Fibroblast of peridontal ligament (primary cell): ENCODE measurements around the gene ACAP3.

Experiments used
- DNase-seq: peaks from one replicate; pipeline ENCODE4 v3.0.0-alpha.2; 2010; ENCODE audit errors: extremely low read depth

ACAP3 gene

DNA sequence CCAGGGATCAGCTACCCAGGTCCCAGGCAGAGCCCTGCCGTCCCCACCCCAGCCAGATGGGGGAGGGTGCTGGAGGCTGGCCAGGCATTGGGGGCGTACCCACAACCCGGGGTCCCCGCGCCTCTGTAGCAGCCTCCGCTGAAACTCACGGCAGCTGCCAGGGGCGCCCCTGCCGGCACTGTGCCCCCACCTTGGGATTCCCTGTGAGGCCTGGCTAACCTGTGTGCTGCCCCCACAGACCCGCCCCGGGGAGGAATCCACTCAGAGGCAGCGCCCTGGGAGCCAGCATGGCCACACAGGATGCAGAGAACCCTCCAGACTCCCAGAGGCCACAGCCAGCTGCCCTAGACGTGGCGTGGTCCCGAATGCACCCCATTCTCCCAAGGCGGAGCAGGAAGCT is 37.7 kb upstream of the ACAP3 start:
- no peak for DNase-seq

DNA sequence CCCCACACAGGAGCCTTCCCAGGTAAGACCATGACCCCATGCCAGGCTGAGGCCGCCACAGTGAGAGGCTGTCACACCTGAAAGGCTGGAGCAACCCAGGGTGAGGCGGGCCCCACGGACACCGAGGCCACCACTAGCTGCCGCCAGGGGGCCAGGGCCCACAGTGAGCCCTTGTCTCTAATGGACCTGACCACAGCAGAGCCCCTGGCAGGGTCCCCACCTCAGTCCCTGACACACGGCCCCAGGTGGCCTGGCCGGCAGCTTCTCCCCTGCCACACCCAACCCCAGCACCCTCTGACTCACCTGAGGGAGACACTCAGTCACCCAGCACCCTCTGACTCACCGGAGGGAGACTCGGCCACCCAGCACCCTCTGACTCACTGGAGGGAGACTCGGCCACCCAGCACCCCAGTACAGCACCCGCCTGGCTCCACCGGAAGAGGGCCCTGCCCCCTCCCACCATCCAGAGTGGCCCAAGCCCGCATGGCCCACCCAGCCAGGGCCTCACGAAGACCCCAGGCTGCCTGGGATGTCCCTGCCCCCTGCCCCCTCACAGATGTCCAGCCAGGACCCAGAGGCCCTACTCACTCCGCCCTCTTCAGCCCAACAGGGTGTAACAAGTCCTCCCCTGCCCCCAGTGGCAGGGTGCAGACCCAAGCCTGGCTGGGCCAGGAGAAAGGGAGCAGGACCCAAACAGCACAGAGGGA is 37.1 kb upstream of the ACAP3 start:
- DNase-seq = no peak

DNA sequence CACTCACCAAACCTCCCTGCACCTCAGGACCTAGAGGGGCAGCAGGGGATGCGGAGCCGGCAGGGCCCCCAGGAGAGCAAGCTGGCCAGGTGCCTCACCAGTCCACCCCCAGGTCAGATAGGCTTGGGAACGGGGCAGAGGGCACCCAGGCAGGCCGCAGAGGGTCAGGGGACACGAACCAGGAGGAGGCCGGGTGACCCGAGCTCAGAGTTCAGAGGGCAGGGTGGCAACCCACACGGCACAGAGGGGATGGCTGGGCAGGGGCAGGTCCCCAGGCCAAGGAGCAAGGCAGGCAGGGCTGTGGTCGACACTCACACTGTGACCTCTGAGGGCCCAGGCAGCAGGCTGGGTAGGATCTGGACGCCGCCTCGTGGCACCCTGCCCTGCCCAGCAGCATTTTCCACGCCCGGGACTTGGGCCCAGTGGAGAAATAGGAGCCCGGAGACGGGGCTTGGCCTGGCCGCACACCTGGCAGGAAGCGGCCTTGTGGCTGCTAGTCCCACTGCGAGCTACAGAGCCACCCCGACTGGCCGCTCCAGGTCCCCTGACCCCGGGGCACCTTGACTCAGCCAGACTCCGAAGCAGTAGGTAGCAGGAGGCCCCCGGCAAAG is 36.2 kb upstream of the ACAP3 start:
- no peak for DNase-seq

DNA sequence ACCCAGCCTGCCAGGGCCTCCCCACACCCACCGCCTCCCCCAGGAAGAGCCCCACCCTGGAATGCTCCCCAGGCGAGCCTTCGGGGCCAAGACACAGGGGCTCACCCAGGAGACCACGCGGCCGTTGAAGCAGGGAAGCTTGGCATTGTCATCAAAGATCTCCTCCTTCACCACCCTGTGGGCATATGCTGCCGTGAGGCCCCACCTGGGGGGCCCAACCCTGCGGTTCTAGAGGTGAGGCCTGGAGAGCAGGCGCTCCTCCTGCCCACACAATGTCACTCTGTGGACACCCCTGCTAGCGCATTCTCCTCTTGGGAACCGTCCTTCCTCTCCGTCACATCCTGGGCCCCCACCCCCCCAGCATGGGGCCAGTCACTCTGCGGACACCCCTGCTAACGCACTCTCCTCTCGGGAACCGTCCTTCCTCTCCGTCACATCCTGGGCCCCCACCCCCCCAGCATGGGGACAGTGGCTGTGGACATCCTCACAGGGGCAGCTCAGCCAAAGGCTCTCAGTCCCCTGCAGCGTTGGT is 34.9 kb upstream of the ACAP3 start:
- no peak for DNase-seq

DNA sequence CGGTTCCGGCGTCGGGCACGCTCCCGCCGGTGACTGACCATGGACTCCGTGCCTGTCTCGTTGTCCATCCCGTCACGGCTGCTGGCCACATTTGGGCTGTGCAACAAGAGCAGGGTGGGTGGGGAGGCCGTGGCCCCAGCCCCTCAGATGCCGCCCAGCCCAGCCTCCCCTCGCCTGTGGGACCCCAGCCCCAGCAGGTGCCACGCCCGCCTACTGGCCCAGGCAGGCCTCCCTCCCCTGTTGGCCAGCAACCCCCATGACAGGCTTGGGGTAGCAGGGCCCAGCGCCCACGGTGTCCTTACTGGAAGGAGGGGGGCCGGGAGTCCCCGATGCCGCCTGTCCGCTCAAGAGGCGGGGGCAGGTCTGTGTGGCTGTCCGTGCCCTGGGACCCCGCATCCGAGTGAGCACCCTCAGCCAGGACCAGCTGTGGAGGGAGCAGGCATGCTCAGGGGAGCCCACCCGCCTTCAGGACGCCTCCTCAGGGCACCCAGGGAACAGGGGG is 34.4 kb upstream of the ACAP3 start:
- no peak for DNase-seq

DNA sequence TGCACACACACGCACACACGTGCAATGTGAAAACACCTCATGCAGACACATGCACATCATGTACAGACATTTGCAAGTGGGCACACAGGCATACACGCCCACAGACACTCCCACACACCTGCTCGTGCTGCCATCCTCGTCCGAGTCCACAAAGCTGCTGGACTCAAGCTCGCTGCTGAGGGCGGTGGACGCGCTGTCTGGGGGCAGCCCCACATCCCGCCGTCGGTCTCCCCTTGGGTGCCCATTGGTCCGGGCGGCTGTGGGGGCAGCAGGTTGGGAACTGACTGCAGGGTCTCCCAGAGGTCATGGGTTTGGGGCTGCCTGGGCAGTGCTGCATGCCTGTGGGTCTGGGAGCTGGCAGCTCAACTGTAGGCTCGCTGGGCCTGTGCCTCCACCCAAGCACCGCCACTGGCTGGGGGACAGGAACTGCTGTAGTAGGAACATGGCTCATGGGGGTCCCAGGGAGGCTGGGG is 33.9 kb upstream of the ACAP3 start:
- DNase-seq = no peak

DNA sequence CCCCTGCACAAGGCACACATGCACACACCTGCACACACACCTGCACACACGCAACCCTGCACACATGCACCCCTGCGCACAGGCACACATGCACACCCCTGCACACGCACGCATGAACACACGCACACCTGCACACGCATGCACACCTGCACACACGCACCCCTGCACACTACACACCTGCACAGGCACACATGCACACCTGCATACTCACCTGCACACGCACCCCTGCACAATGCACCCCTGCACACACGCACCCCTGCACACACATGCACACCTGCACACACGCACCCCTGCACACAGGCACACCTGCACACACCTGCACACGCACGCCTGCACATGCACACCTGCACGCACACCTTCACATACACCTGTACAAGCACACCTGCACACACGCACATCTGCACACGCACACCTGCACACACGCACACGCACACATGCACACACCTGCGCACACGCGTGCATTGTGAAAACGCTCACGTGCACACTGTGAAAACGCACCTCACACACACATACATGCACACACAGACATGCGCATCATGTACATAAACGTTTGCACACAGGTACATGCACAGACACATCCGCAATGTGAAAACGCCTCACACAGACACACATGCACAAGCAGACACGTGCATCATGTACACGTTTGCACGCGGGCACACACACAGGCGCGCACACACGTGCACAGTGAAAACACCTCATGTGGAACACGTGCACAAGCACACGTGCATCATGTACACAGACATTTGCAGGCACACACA is 33.2 kb upstream of the ACAP3 start:
- DNase-seq = no peak

DNA sequence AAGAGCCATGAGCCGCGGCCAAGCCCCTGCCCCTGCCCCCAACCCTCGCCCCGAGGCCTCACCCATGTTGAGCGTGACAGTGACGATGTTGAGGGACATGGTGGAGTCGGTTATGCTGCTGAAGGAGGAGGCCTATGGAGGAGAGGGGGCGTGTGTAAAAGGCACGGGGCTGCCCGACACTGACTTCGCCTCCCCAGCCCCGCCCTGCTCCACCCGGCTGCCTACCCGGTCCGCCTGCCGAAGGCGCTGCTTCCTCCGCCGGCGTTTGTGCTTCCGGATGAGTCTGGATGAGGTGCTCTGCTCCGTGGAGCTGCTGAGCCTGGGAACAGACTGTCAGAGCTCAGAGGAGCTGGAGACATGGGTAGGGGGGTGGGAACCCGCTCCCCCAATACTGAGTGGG is 32.5 kb upstream of the ACAP3 start:
- DNase-seq = no peak

DNA sequence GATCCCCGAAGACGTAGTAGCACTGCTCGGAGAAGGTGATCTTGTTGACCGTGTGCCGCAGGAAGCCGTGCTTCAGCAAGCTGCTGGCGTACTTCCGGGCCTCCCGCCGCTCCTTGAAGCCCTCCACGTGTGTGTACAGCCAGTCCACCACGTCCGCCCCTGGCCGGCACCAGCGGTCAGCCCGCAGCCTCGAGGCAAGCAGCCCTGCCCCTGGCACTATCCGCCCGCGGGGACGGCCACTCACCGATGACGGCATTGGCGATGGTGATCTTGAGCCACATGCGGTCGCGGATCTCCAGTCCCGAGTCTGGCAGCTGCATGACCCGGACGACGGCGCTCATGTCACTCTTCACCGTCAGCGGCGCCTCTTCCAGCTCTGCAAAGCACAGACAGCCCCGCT is 30.5 kb upstream of the ACAP3 start:
- DNase-seq = no peak

DNA sequence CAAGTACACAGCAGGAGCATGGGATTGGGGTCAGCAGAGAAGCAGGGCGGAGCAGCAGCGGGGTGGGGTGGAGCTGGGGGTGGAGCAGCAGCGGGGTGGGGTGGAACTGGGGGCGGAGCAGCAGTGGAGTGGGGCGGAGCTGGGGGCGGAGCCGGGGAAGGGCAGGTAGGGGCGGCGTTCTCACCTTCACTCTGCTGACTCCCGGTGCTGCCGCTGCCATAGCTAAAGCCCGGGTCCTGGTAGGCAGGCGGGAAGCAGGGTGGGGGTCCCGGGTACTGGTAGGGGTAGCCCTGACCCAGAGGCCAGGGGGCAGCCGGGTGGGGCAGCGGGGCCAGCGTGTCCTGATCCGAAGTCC is 30.0 kb upstream of the ACAP3 start:
- DNase-seq = no peak

DNA sequence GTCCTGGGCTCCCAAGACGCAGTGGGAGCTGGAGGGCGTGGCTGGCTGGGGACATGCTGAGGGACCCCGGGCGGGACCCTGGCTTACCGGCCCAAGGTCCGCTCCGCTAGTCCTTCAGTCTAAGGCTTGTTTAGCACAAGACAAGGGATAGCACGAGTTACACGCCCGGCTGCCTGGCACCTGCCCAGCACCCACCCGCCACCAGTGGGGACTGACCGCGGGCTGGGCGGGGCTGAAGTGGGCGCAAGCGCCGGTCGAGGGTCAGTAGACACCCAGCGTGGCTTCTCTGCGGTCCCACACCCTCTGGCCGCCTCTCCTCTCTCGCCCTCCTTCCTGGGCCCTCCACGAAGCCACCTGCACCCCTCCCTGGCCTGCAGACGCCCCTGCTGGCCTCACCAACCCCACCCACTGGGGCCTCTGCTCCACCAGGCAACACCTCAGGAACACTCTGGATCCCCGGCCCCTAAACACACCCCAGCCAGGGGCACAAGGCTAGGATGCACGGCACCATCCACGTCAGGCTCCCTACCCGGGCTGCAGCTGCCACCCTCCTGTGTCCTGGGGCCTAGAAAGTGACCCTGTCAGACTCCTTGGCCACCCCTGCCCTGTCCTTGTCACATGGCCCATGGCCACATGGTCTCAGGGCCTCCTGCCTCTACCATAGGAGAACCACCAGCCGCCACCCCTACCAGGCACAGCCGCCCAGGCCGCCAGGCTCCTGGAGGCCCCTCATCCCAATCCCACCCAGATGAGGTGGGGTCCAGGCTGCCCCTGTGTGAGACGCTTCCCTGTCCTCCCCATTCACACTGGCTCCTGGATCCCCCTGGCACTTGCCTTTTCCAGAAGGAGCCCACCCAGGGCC is 29.4 kb upstream of the ACAP3 start:
- no peak for DNase-seq

DNA sequence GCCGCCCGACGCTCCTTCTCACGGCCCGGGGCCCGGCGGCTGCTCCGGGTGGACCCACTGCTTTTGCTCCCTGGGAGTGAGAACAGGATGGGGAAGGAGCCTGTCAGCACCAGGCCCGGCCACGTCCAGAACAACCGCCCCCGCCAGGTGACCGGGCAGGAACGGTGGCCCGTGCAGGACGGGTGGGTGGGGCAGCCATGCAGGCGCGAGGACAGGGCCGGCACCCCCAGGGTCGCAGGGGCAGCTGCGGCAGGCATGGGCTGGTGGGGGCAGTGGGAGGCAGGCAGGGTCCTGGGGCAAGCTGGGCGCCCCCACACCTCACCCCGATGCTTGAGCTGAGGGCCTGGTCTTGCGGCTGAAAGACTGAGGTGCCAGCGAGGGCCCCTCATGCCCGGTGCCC is 28.7 kb upstream of the ACAP3 start:
- no peak for DNase-seq

DNA sequence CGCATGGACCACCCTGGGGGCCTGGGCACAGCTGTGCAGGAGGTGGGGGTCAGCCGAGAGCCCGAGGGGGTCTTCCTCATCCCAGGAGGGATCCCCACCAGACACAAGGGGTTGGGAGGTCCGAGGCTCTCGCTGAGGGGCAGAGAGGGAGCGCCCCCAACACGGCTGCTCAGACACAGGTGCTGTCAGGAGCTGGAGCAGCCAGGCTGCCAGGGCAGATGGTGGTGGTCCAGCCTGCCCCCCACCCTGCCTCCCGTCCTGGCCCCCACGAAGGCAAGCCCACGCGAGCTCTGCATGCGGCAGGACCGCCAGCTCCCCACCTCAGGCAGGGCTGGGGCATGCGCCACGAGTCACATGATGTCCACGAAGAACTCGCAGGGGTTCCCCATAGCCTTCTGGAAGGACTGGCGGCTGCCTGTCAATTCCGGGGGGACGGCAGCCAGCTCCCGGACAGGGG is 28.1 kb upstream of the ACAP3 start:
- DNase-seq = no peak

DNA sequence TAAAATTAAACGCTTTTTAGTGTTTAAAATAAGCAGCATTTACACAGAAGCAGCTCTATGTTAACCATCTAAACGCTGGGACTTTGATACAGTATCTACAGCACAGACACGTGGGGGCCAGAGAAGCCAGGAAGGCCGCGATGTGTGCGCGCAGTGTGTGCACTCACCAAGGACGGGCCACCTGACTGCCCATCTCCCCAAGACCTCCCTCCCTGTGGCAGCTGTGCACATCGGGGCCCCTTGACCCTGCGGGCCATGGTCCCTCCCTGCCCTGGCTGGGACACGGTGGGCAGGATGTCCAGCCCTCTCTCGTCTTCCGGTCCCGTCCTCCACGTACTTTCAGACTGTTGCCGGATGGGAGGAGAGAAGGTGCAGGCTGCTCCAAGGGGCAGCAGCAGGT is 27.6 kb upstream of the ACAP3 start:
- no peak for DNase-seq

DNA sequence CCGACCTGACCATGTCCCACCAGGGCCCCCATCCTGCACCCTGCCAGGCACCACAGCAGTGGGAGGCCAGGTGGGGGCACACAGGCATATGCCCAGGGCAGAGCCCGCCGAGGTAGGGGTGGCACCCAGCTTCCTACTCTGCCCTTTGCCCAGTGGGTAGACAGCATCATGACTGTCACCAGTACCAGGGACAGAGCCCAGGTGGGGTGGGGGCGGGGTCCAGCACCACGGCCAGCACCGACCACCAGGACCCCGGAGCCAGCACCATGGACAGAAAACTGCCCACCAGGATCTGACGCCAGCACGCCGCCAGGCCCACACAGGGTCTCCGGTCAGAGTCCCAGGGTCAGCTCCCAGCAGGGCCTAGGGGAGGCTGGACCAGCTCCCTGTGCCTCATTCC is 27.1 kb upstream of the ACAP3 start:
- DNase-seq = no peak

DNA sequence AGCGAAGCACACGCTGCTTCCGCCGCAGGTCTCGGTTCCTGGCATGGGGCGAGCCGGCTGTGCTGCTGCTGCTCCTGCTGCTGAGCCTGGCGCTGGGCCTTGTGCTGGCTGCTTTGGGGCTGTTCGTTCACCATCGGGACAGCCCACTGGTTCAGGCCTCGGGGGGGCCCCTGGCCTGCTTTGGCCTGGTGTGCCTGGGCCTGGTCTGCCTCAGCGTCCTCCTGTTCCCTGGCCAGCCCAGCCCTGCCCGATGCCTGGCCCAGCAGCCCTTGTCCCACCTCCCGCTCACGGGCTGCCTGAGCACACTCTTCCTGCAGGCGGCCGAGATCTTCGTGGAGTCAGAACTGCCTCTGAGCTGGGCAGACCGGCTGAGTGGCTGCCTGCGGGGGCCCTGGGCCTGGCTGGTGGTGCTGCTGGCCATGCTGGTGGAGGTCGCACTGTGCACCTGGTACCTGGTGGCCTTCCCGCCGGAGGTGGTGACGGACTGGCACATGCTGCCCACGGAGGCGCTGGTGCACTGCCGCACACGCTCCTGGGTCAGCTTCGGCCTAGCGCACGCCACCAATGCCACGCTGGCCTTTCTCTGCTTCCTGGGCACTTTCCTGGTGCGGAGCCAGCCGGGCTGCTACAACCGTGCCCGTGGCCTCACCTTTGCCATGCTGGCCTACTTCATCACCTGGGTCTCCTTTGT is 26.0 kb upstream of the ACAP3 start:
- DNase-seq = no peak

DNA sequence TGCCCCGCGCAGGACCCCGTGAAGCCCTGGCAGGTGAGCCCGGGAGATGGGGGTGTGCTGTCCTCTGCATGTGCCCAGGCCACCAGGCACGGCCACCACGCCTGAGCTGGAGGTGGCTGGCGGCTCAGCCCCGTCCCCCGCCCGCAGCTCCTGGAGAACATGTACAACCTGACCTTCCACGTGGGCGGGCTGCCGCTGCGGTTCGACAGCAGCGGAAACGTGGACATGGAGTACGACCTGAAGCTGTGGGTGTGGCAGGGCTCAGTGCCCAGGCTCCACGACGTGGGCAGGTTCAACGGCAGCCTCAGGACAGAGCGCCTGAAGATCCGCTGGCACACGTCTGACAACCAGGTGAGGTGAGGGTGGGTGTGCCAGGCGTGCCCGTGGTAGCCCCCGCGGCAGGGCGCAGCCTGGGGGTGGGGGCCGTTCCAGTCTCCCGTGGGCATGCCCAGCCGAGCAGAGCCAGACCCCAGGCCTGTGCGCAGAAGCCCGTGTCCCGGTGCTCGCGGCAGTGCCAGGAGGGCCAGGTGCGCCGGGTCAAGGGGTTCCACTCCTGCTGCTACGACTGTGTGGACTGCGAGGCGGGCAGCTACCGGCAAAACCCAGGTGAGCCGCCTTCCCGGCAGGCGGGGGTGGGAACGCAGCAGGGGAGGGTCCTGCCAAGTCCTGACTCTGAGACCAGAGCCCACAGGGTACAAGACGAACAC is 25.2 kb upstream of the ACAP3 start:
- no peak for DNase-seq

DNA sequence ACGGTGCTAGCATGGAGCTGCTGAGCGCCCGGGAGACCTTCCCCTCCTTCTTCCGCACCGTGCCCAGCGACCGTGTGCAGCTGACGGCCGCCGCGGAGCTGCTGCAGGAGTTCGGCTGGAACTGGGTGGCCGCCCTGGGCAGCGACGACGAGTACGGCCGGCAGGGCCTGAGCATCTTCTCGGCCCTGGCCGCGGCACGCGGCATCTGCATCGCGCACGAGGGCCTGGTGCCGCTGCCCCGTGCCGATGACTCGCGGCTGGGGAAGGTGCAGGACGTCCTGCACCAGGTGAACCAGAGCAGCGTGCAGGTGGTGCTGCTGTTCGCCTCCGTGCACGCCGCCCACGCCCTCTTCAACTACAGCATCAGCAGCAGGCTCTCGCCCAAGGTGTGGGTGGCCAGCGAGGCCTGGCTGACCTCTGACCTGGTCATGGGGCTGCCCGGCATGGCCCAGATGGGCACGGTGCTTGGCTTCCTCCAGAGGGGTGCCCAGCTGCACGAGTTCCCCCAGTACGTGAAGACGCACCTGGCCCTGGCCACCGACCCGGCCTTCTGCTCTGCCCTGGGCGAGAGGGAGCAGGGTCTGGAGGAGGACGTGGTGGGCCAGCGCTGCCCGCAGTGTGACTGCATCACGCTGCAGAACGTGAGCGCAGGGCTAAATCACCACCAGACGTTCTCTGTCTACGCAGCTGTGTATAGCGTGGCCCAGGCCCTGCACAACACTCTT is 24.5 kb upstream of the ACAP3 start:
- DNase-seq = no peak

DNA sequence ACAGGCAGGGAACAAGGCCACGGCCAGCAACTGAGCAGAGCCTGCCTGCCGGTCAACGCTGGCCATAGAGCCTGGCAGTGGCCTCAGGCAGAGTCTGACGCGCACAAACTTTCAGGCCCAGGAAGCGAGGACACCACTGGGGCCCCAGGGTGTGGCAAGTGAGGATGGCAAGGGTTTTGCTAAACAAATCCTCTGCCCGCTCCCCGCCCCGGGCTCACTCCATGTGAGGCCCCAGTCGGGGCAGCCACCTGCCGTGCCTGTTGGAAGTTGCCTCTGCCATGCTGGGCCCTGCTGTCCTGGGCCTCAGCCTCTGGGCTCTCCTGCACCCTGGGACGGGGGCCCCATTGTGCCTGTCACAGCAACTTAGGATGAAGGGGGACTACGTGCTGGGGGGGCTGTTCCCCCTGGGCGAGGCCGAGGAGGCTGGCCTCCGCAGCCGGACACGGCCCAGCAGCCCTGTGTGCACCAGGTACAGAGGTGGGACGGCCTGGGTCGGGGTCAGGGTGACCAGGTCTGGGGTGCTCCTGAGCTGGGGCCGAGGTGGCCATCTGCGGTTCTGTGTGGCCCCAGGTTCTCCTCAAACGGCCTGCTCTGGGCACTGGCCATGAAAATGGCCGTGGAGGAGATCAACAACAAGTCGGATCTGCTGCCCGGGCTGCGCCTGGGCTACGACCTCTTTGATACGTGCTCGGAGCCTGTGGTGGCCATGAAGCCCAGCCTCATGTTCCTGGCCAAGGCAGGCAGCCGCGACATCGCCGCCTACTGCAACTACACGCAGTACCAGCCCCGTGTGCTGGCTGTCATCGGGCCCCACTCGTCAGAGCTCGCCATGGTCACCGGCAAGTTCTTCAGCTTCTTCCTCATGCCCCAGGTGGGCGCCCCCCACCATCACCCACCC is 23.6 kb upstream of the ACAP3 start, which contains the start of gene TAS1R3:
Gene TAS1R3 (plus strand): TSS at position 213 of the 898 bp plus-strand sequence. CDS start 66 bp downstream, at position 279.
- DNase-seq = no peak
